GM19463 (cell line): ENCODE measurements around the gene ADCY4.
"Not testable (repeated sequence)": the region's sequence is repeated elsewhere in the genome, so short reads cannot be mapped to it uniquely, and the experiment has no call there.

ENCODE experiments used
- ATAC-seq: cut with Tn5 transposase; IDR thresholded peaks from one replicate; pipeline ENCODE4 v1.9.1; 2021; ENCODE audit warnings: mild to moderate bottlenecking, moderate library complexity; ENCODE audit not compliant: unreplicated experiment

The ADCY4 gene

DNA sequence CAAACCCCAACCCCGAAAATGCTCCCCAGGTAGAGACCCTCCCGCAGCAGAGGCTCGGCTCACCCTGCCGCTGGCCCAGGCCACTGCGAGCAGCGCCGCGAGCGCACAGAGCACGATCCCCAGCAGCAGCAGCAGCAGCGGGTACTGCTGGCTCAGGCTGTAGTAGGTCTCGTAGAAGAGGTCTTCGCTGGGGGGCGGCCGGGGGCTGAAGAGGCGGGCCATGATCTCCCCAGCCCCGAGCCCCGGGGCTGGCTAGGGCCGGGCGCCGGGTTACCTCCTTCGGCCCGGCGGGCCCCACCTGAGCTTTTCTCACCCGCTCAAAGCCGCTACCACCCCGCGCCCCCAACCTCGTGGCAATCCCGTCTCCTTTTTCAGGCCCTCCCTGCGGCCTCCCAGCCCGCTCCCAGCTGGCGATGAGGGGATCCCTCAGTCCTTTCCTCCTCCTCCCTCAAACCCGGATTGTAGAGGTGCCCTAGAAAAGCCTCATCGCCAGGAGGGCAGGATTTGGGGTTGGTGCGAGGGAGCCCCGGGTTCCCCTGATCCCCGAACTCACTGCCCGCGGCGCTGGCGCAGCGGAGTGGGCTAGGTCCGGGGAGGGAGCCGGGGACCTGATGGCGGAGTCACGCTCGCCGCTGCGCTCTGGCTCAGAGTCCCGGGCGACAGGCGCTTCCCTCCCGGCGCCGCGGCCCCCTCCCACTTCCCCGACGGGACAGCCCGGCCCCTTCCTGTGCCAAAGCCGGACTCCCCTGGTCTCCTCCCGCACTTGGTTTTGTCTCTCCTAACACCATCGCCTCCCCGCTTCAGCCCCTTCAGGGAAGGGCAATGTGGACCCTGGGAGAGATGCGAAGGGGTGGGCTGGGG lies at the start of gene ADCY4:
ADCY4 (minus strand) TSS at position 641 of the 861 bp plus-strand sequence; CDS start at position 222, 419 bp downstream.
- ATAC-seq: no peak

DNA sequence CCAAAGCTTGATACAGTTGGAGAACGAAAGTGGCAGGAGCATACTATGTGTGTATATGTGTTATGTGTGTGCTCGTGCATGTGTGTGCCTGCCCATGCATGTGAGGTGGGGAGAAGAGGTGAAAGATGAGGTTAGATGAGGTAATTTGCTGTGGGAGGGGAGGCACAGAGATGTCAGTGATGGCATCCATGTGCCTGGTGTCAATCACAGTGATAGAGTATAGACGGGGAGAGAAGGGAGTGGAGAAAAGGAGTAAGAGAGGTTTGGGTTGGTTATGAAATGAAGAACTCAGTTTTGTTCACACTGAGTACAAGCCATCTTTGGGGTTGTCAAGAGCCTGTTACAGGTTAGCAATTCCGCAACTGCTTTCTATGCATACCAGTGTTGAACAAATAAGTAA lies 49.3 kb upstream of the ADCY4 start:
- ATAC-seq: no peak

- ATAC-seq: no peak
Measured at GRCh38 chr14:24382064-24382371, 47.1 kb upstream of the ADCY4 start.

- ATAC-seq: no peak
Measured at GRCh38 chr14:24381363-24382063, 46.6 kb upstream of the ADCY4 start.

DNA sequence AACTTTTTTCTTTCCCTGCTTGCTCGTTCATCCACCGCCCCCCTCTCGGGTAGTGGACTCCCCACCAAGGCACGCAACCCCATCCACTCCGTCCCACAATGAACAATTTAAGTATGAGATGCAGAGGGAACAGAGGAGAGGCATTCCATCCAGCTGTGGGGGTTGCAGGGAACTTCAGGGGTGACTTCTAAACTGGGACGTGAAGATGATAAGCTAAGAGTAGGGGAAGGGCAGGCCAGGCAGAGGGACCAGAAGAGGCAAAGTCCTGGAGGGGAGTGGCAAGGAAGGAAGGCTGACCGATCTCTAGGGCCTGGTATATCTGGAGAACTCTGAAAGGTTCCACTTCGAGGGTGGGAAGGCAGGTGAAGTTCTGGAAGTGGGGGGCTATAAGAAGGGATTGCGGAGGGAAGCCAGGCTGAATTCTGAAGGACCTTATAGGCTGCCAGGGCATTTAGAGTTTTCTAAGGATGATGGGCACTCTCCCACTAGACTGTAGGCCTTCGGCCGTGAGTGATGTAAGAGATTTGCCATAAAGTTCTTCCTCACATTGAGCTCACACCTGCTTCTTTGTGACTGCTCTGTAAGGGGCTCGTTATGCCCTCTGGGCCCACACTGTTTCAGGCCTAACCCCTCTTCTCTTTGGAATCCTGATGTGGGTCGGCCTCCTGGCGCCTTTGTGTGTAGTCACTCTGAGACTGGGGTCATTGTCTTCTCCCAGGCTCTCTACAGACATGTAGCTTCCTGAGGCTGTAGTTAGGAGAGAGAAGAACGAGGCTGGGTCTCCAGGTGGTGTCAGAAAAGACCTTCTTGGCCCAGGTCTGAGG lies 45.2 kb upstream of the ADCY4 start:
- ATAC-seq: no peak

DNA sequence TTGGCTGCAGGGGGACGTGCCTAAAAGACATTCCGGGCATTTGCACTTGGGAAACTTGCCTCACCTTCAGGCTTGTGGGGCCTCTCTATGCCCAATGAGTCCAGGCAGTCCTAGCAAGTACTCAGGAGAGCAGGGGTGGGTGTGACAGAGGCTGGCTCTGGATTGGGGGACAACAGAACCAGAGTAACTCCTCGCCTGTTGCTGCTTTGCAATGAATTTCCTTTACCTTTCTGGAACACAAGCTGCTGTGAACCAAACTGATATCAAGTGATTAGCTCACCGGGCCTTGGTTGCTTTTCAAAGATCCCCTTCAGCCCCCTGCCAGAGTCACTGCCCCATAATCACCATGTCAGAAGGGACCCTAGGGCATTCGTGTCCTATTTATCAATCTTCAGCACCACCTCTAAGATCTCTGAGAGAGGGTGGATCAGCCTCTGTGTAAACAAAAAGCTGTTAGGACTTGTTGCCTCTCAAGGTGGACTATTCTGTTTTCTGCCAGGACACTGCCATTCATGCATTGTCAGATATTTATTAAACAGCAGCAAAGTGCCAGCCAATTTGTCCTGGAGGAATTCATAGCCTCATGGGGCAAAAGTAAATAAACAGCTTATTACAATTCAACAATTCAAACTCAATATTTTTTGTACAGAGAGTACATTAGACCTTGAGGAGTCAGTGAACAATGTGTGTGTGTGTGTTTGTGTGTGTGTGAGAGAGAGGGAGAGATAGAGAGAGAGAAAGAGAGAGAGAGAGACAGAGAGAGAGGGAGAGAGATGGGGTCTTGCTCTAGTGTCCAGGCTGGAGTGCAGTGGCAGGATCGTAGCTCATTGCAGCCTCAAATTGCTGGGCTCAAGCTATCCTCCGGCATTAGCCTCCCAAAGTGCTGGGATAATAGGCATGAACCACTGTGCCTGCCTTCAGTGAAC lies 44.4 kb upstream of the ADCY4 start:
- ATAC-seq: no peak

- ATAC-seq: no peak
Measured at GRCh38 chr14:24378327-24378726, 43.5 kb upstream of the ADCY4 start.

DNA sequence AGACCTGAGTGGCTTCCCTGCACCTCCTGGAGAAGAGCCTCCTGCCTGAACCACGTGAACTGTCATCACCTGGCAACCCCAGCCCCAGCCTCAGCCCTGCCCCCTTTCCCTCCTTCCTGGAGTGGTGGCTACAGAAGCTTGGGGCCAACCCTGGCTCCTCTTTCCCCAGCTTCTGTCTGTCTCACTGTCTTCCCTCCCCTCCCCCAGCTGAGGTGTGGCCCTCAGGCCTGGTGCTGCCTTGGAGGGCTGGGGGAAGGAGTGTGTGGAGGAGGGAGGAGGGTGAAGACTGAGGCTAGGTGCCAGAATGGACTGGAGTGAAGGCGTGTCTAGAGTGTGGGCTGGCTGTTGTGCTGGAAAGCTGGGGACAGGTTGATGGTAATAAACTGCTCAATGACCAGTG lies 42.8 kb upstream of the ADCY4 start:
- ATAC-seq: no peak

DNA sequence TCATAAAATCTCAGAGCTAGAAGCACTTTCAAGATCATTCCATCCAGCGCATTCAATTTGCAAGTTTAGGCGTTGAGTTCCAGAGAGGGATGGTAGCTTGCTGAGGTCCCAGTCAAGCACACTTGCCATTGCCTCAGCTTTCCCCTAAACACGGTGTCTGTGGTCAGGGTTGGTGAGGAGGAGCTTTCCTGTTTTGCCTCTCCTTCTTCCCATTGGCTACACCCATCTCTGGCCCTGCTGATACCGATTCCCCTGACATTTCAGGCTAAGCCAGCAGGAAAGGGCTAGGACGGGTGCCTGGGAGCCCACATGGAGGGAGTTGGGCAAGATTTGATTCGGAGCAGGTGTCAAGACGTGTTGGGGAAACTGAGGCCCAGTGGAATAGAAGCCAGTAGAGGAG lies 42.3 kb upstream of the ADCY4 start:
- no peak for ATAC-seq

- no peak for ATAC-seq
Measured at GRCh38 chr14:24376448-24377070, 41.7 kb upstream of the ADCY4 start.

- ATAC-seq: no peak
Measured at GRCh38 chr14:24372701-24373416, 38.0 kb upstream of the ADCY4 start.

DNA sequence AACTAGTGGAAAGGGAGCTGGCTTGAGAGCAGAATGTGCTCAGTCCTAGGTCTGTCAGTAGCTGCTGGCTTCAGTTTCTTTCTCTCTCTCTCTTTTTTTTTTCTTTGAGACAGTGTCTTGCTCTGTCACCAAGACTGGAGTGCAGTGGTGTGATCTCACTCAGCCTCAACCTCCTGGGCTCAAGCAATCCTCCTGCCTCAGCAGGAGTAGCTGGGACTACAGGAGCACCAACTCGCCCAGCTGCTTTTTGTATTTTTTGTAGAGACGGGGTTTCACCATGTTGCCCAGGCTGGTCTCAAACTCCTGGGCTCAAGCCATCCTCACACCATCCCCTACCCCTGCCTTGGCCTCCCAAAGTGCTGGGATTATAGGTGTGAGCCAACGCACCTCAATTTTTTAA lies 36.7 kb upstream of the ADCY4 start:
- ATAC-seq: not testable (repeated sequence)

DNA sequence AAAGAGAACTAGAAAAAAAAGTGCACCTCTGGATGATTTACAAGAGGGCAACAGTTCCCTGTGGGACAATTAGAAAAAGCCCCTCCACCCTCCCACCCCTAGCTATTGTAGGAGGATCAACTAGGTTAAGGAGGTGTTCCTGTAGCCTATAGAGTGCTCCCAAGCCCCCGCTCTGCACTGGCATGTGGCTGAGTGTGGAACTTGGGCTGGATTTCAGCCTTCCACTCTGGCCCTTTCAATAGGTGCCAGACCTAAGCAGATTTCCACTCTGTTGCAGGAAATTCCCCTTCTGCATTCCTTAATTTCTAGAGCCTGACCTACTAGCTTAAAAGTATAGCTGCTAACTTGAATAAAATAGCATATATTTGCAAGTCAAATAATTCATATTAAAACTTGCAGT lies 35.9 kb upstream of the ADCY4 start:
- ATAC-seq: no peak

GRCh38 chr14:24369907-24370687 lies 35.2 kb upstream of the ADCY4 start:
- ATAC-seq: no peak

- ATAC-seq: no peak
Measured at GRCh38 chr14:24369463-24369862, 34.6 kb upstream of the ADCY4 start.

- ATAC-seq: no peak
Measured at GRCh38 chr14:24368562-24369252, 33.8 kb upstream of the ADCY4 start.

DNA sequence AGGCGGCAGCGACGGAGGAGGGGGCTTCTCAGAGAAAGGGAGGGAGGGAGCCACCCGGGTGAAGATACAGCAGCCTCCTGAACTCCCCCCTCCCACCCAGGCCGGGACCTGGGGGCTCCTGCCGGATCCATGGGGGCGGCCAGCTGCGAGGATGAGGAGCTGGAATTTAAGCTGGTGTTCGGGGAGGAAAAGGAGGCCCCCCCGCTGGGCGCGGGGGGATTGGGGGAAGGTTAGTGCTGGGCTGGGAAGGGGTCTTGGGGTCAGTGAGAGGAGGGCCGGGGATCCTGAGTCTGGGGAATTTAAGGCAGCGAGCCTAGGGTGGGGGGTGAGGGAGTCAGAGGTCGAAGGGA lies 33.3 kb upstream of the ADCY4 start:
- no peak for ATAC-seq
